ENCODE measurements around the gene CCDC188.

The CCDC188 gene

GRCh38 chr22:20194681-20195593 lies 44.1 kb upstream of the CCDC188 start:
- no peak overlapping the region for H3K4me3 ChIP-seq (ENCODE audit: control insufficient read depth, low read depth, low read length)
- TF ChIP-seq, protein P1, sequence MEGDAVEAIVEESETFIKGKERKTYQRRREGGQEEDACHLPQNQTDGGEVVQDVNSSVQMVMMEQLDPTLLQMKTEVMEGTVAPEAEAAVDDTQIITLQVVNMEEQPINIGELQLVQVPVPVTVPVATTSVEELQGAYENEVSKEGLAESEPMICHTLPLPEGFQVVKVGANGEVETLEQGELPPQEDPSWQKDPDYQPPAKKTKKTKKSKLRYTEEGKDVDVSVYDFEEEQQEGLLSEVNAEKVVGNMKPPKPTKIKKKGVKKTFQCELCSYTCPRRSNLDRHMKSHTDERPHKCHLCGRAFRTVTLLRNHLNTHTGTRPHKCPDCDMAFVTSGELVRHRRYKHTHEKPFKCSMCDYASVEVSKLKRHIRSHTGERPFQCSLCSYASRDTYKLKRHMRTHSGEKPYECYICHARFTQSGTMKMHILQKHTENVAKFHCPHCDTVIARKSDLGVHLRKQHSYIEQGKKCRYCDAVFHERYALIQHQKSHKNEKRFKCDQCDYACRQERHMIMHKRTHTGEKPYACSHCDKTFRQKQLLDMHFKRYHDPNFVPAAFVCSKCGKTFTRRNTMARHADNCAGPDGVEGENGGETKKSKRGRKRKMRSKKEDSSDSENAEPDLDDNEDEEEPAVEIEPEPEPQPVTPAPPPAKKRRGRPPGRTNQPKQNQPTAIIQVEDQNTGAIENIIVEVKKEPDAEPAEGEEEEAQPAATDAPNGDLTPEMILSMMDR (IDR thresholded peaks at IDR 0.05; ENCODE audit: control insufficient read depth, insufficient read depth, low read depth, low read length, missing control alignments) = no peak
- no peak for DNase-seq (ENCODE audit: low read depth)

DNA sequence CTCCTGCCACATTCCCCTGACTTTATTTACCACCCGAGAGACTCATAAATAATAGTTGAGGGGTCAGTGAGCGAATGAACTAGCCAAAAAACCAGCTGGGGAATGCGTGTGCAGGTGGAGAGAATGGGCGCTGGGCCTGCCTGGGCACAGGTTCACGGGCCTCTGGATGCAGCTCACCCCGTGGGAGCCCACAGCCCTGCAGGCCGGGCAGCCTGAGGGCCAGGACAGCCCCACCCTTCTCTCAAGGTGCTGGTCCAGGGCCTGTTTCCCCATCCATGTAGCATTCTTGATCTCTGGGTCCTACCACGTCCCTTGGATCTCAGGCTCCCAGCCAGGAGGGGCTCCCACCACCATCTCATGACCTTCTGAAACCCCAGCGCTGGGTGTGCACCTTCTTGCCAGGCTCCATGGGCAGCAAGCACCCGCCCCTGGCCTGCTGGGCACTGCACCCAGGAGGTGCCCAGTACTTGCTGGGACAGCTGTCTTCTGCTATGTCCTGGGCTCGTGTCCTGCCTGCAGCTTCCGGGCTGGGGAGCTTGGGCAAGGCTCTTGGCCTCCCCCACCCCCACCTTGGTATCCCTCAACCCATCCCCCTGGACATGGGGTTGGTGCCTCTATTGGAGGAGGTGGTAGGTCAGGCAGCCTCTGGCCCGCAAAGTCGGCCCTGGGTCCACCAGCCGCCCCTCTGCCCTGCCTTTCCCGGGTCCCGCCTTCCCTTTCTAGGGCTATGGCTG lies 43.1 kb upstream of the CCDC188 start:
- TF ChIP-seq, protein P1 (IDR thresholded peaks at IDR 0.05; ENCODE audit: control insufficient read depth, insufficient read depth, low read depth, low read length, missing control alignments) = no peak
- no peak overlapping the region for H3K4me3 ChIP-seq (ENCODE audit: control insufficient read depth, low read depth, low read length)
- DNase-seq (ENCODE audit: low read depth) = no peak

- DNase-seq (ENCODE audit: low read depth) = no peak
- H3K4me3 ChIP-seq (ENCODE audit: control insufficient read depth, low read depth, low read length) = no peak overlapping the region
- TF ChIP-seq, protein P1 (IDR thresholded peaks at IDR 0.05; ENCODE audit: control insufficient read depth, insufficient read depth, low read depth, low read length, missing control alignments) = no peak
Measured at GRCh38 chr22:20192972-20193760, 42.3 kb upstream of the CCDC188 start.

DNA sequence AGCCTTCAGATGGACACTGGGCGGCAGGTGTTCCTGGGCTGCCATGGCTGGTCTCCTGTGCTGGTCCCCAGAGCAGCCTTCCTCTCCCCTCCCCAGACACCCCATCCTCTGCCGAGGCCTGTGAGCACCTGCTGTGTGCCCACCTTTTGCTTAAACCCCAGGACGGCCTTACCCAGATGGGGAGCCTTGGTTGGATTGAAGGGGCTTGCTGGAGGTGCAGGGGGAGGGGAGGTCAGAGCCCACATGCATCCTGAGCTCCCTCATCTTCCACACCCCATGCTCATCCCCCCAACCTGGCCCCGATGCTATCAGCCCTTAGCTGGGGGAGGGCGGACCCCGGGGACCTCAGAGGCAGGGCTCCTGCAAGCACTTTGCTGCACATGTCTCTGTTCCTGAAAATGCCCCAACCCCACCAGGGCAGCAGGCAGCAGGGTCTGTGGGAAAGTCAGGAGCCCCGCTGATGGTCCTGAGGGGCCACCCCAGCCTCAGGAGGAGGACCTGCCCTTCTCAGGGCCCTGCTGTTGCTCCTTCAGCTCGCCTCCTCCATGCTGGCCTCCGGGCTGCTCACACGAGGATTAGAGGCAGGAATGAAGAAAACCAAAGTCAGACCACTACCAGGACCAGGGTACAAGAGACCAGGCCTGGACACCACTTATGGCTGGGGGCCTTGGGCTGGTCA lies 41.6 kb upstream of the CCDC188 start:
- no peak overlapping the region for H3K4me3 ChIP-seq (ENCODE audit: control insufficient read depth, low read depth, low read length)
- TF ChIP-seq, protein P1 (IDR thresholded peaks at IDR 0.05; ENCODE audit: control insufficient read depth, insufficient read depth, low read depth, low read length, missing control alignments) = no peak
- no peak for DNase-seq (ENCODE audit: low read depth)

DNA sequence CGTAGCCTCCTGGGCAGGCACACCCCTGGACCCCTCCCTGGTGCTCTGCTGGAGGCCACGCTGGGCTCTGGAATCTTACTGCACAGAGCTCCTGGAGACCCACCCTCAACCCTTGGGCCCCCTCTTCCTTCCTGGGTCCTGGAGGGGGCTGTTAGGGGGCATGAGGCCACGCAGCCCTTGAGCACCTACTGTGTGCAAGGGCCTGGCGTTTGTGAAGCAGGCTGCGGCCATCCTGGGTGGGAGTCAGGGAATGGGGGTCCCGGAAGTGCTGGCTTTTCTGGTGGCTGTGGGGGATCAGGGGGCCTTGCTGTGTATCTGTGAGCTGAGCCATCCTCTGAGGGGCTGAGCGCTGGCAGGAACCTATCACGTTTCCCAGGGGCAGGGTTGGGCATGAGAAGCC lies 40.9 kb upstream of the CCDC188 start:
- DNase-seq (ENCODE audit: low read depth) = no peak
- H3K4me3 ChIP-seq (ENCODE audit: control insufficient read depth, low read depth, low read length) = no peak overlapping the region
- TF ChIP-seq, protein P1 (IDR thresholded peaks at IDR 0.05; ENCODE audit: control insufficient read depth, insufficient read depth, low read depth, low read length, missing control alignments) = no peak
